GM18520 (cell line): ENCODE data around the gene XDH.

Source experiments
- ATAC-seq: cut with Tn5 transposase; IDR thresholded peaks from one replicate; pipeline ENCODE4 v1.9.1; 2021; ENCODE audit not compliant: unreplicated experiment

Gene XDH

DNA sequence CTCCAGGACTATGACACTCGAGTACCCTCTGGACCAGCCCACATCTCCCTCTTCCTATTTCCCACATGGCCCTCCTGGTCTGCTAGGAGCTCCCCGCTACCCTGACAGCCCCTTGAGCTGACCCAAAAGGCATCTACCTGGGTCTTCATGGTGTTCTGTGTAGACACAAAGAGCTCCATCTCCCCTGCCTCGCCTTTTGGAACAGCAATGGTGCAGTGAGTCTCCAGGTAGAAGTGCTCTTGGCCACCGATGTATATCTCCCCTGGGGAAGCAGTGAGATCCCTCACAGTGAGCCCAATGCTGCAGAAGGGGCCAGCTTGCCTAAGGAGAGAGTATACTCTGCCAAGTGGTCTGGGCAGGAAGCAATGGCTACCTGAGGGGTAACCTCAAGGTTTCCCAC lies 47.8 kb downstream of the XDH start:
- no peak for ATAC-seq

DNA sequence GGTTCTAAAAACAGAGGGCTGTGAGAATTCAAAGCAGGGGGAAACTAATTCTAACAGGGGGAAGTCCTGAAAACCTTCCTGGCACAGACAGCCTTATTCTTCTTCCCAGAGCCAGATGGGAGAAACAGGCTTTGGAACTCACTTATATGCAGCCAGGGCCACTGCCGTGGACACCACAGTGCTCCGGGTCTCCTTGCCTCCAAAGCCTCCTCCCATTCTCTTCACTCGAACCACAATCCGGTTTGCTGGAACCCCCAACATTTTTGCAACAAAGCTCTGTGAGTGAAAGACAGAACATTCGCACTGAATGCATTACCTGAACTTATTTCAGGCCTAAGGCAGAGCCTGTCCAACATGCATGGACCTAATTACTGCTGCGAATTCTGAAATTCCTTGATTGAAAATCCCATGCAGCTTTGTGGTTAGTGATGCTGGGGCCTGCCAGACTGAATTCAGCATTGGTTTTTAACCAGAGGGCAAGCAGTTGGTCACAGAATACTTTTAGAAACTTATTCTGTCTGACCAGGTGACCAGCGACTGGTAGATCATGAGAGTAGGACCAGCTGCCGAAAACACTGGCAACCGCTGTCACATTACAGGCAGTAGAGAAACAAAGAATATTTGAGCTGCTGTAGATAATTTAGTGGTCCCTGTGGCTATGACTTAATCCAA lies 48.6 kb downstream of the XDH start:
- no peak for ATAC-seq

DNA sequence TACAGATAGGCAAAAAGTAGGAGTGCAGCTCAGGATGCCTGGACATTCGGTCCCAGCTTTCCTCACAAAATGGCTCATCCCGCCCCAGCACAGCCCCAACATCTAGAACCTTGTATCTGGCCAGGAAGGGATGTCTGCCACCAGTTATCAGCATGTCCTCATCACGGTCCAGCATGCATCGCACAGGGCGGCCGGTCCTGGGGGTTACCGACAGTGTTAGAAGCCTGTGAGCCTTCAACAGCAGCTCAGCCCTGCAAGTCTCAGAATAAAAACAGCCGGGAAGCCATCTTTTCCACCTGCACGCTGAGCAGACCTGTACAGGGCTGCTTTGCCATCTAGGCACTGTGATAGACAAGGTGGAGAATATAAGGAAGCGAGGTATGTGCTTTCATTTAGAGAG lies 49.2 kb downstream of the XDH start:
- ATAC-seq, result no peak

DNA sequence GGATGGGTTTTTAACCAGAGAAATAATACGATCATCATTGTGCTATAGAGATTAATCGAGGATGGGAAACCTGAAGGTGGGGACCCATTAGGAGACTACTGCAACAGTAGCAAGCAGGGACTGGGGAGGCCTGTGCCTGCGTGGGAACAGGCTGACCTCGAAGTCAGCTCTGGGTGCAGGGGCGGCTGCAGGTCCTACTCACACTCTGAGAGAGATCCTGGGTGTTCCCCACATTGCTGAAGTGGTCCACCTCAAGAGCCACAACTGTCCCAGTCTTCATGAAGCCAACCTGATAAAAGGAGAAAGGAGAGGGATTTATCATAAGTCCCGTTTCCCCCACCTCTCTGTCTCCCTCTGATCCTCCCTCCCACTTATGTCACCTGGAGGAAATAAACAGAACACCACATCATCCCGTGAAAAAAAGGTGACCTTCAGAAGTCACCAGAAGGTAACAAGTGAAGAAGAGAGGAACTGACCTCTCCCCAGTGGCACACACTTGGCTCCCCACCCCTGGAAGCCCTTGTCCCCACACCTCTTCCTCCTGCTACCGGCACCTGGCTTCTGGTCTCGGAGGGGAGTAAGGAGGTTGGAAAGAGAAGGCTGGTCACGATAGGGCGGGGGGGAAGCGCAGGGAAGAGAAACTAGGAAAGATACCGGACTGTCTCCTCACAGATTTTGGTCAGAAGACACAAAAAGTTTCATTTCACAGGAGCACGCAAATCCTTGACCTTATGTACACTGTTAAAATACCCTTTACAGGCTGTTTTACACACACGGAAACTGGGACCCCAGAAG lies 50.4 kb downstream of the XDH start:
- ATAC-seq, result no peak

DNA sequence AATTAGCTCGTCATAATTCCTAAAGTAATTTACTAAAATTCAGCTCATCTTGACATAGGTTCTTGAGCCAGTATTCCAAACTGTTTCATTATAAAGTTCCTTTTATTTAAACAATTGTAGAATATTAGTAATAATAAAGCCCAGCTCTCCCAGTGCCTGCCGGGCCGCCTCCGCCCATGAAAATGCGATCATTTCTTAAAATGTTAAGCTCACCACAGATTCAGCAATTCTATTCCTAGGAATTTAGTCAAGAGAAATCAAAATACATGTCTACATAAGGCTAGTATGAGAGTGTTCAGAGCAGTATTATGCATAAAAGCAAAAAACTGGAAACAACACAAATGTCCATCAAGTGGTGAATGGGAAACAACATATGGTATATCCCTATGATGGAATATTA lies 52.0 kb downstream of the XDH start:
- no peak for ATAC-seq

DNA sequence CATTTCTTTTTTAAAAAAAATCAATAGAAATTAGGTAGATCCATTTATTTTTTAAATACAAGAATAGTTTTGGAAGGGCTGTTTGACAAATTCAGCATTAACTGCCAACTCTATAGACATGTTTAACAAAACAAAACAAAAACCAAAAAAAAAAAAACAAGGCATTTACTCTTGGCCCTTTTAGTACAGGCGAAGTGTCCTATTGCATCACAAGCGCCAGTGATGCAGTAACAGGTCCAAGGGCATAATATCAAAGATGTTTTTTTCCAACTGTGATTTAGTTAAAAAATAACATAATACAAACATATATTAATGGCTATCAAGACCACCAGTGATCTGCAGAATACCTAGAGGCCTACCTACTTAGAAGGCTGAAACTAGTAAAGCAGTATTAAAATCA lies 55.3 kb downstream of the XDH start:
- no peak for ATAC-seq

DNA sequence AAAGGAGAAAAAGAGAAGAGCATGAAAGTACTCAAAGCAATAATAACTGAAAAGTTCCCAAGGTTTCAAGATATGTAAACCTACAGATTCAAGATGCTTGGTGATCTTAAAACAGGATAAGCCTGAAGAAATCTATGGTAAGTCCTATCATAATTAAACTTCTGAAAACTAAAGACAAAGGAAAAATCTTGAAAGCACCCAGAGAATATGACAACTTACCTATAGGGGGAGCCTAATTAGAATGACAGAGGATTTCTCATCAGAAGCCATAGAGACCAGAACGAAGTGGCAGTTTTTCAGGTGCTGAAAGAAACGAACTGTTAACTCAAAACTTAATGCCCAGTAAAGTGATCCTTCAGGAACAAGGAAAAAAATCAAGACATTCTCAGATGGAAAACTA lies 59.7 kb downstream of the XDH start:
- ATAC-seq, result no peak

DNA sequence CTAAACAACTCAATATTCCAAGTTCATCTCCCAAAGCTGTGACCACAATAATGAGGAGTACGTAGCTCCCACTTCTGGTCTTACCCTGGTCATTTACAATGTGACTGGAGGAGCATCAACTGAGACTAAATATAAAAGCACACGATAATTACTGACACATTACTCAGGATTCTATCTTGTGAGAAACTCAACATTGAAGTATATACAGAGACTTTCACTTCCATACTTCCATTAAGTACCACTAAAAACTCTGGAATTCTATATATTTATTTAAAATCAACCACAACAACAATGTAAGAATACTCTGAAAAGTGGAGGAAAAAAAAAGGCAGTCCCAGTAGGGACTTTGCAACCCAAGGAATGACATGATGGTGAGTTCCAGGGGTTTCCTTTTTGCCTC lies 61.4 kb downstream of the XDH start:
- ATAC-seq, result no peak

DNA sequence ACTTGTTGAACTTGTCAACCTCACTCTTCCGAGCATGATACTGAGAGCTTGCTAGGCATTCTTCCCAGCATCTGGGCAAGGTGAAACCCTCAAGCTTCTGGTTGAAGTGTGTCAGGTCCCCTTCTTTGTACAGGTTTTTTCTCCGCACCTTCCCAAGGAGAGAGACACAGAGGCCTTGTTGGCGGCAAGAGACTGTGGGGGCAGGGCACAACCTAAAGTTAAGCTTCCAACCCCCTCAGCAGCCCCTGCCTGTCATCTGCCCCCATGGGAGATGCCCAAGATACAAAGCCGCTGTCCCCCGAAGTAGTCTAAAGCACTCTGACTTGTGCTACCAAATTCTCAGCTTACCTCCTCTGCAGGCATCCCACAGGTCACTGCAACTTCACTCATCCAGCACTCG lies 64.9 kb downstream of the XDH start:
- no peak for ATAC-seq

DNA sequence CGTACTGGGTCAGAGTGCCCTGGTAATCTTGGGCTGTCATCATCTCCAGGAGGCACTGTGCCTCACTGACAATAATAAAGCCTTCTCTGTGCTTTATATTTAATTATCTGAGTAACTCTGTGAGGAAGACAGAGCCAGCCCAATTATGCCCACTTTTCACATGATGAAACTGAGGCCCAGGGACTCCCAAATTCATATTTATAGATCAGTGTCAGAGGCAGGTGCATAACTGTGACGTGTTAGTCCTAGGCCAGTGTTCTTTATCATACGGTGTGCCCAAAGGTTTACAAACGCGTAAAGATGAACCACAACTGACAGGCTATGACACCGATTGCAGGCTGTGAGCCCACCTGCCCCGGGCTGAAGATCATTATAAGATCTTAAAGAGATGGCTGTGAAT lies 65.4 kb downstream of the XDH start:
- ATAC-seq, result no peak

DNA sequence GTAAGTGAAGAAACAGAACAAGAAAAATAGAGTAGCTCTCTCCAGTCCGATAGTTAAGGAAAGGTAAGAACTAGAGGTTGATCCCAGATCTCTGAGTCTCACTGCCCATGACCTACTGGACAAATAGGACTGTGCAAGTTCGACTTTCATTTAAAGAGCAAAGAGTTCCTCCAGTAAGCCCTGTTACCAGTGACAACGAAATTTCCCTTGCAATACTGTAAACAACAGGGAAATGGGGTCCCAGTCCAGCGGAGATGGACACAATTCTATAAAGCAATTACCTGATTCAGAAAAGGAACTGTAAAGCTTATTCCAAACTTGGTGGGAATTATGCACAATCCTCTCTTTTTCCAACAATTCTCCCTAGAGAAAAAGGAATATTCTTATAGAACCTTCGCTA lies 65.9 kb downstream of the XDH start:
- no peak for ATAC-seq

DNA sequence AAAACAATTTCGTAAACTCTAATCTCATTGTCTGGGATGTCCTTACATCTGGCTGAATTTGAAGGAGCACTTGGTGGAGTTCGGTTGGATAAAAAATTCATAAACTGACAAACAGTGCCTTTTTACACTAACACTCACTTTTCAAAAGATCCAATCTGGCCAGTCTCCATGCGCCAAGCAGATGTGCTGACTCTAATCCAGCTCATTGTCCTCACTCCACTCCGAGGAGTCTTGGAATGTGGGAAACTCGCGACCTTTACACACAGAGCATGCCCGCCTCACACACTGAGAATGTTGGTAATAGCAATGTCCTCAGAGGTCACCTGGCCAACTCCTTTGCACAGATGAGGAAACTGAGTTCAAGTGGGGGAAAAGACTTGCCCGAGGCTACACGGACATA lies 66.8 kb downstream of the XDH start:
- no peak for ATAC-seq

DNA sequence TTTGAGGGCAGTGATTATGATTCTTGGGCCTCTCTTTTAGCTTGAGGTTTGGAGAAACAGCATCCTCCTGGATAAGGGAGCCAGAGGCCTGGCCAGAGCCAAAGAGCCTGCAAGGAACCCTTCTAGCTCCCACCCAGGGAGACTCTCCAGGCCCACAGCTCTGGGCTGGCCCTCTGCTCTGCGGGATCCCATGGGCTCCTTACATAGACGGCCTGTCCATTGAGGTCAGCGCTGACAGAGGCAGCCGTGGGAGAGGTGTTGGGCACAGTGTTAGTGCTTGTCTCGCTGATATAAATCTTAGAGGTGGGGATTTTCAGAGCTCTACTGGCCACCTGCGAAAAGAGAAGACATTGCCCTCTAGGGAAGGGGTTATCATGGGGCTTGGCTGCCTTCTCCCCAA lies 67.2 kb downstream of the XDH start:
- no peak for ATAC-seq

DNA sequence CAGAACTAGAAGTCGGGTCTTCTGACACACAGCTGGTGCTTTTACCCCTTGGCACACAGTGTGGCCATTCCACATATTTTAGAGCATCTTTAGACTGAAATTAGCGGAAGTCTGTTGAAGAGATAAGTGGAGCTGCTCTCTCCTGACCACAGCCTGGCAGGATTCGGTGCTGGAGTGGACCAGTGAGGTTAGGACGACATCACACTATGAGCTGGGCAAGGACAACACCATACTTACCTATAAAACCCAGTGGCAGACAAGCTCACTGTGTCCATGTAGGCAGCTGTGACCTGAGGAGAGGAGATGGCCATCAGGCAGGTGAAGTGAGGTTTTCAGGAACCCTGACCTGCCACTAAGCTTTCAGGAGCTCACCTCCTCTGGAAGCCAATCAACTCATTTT lies 70.1 kb downstream of the XDH start:
- no peak for ATAC-seq

DNA sequence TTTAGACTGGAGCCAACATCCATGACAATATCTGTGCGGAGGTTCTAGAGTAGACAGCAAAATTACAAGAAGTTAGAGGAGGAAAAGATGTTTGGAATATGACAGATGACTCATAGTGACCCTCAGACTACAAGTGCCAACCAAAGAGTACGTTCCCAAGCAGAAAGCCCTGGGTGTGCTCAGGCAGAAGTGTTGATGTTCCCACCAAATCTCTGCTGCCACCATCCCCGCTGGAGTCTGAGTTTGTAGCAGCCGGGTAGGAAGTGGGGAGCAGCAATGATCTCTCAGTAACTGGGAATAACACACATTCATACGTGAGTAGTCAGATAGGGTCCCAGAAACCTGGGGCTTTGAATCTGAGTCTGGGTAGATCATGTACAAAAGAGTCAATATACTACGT lies 73.2 kb downstream of the XDH start:
- no peak for ATAC-seq

DNA sequence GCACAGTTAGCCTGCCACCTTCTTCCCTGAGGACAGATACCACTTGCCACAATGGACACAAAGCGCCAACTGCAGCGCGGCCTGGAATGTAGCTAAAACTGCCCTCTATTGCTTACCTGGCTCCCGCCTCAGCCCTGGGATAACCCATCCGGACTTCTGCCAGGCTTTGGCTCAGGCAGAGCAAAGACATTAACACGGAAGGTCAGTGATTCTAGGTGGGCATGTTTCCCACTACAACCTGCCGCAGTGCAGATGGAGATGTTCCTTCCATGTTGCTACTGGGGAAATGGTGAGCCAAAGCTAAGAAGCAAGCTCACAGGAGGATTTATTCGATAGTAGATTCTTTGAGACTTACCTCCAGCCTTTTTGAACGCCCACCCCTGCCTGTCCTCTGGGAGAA lies 74.8 kb downstream of the XDH start:
- ATAC-seq, result no peak

DNA sequence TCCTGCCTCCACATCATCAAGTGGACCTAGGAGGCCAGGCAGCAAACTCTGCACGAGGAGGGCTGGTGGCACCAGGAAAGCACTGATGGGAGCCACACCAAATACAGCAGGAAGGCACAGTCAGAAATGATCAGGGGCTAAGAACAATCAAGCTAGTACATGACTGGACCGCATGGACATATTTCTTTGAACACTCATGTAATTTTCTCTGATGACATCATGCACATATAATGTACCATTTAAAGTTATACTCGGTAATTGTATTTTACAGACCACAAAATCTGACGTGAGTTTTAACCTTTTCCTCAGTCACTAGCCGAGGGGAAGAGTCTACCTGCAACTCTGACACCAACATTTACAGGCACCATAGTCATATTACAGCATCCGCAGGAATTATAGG lies 76.7 kb downstream of the XDH start:
- ATAC-seq, result no peak

DNA sequence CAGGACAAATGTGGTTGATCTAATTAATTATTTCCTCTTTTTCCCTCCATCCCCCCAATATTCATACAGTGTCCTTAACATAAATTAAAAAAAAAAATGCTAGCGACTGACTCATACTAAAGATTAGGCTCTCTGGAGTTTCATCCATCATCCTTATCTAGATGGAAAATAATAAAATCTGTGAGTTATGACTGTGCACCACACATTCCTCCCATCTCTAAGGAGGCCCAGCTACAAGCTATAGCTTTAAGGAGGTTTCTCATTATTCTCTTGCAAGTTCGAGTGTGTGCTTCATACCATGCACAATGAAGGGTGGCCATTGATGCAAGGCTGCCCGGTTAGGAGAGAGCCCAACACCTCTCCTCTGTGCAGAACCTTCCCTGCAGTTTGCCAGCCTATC lies 77.3 kb downstream of the XDH start:
- ATAC-seq, result no peak

DNA sequence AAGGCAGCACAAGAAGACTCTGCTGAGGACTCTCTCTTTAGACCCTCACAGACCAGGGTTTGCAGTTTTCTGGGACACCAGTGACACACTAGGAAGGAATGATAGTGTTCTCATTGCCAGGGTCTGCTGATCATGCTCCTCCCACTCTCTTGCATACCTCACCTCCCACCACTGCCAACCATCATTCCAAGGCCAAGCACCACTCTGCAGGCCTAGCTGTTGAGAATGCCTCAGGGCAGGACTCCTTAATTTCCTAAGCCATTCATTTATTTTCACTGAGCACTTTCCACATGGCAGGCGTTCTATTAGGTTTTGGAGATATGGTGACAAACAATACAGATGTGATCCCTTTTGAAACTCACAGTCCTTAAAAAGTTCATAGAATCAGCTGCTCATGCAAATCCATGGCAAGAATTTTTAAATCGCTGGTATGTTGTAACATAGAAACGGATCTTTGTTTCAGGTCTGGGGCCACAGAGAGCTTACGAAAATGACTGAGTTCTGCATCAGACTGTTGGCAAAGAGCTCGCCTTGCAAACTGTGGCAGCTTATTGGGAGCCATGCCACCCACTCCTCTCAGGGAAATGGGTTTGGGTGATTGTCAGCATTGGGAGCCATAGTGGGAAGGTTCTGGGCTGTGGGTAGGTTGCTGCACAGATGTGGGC lies 78.5 kb downstream of the XDH start:
- ATAC-seq, result no peak

DNA sequence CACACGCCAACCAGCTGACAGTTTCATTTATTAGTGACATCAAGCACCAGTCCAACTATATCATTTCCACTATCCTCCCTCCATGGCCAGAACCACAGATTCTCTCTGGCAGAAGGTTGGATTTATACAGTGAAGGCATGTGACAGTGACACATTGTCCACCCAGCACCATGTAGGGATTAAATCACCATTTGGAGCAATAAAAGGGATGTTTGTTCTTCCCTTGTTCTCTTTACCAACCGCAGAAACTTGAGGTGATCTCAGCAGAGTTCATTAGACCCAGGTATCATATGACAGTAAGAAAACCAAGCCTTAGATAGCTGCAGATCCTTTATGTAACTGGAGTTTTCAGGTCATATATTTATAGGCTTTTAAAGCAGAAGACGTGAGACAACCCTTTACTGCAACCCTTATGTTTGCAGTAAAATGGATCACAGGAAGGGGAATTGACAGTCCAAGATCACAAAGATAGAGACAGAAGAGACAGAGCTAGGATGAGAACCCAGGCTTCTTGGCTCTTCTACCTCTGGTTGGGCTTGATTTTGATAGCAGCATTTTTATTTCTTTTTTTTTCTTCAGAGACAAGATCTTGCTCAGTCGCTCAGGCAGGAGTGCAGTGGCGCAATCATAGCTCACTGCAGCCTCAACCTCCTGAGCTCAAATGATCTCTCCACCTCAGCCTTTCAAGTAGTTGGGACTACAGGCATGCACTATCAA lies 80.1 kb downstream of the XDH start:
- no peak for ATAC-seq

DNA sequence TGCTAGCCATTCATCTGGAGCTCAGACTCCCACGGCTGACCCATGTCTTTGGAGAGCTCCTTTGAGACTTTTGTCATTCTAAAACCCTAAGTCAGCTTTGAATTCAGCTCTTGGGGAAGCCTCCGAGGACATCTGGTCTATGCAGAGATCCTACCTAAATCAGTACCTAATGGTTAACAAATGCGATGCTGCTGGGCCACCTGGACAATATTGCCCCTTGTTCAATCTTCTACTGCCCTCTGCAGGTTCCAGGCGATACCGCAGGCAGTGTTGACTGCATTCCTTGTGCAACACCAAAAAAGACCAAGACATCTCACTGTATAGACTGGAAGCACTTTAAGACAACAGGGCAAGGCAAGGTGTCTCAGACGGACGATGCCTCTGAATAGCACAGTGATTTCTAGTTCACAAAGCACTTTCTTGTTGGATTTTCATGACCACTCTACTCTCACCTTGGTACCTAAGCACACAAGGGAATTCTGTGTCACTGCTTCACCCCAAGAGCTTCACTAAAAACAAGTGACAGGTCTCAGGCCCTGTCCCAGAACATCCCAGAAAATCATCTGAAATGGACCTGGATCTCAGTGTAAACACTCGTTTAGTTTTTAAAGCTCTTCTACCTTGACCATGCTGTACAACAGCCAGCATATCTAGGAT lies 80.9 kb downstream of the XDH start:
- ATAC-seq, result peak; percentile 67
